ENCODE results near the gene DLK1. TPM values are rescaled to one million over a fixed set of nuclear protein-coding genes. Genes with fewer than 3 reads are reported as not detected.

DLK1 gene
- total RNA-seq, 2 donors from 2014 or later, result not detected

DNA sequence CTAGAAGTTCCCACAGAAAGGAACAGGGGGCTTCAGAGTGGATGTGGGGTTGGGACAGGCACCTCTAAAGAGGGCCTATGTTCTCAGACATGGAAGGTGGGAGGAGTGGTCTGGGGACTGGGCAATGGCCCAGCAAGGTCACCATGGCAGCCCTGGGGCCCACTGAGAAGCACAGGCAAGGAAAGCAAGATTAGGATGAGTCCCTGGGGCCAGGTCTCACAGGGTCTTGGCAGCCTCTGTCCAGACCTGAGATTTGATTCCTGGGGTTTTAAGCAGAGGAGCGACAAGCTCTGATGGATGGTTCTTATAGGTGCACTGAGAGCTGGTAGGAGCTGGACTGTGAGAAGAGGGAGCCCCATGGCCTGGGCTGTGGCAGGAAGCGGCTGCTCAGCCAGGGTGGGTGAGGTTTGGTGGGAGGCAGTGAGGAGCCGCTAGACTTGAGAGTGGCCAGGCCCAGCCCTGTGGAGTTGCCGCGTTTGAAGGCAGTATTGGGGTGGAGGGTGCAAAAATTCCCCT is 44.0 kb downstream of the DLK1 start:
- peak in 1 of 2 donors; percentile 4 for DNase-seq
- intact Hi-C loops (cut with DNase I, micrococcal nuclease), result no loop called here
- ATAC-seq, result no peak

DNA sequence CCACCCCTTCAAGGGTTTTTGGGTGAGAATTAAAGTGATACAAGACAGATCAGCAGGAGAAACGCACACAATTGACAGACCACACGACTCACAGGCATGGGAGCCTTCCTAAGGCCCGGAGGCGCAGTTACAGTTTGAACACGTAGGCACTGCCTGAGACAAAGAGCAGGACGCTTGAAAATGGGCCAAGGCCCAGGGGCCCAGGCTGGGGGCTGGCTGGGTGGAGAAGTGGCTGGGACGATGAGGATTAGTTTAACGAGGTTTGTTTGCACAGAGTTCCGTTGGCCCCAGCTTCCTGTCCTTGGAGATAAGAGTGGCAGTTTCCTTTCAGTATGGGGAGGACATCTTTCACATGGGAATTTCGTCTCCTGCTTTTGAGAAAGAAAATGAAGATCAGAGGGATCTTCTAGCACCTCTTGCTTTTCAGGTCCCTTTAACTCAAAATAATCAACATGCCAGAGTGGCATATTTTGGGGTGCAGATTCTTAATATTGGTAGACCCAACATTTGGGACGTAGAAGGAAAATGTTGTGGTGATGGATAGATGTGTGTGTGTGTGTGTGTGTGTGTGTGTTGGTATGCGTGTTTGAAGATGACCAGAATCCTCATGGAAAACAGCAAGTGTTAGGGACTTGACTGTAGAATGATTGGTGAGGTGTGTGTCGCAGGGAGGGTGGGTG is 44.6 kb downstream of the DLK1 start:
- peak in 1 of 2 donors; percentile 5 for DNase-seq
- intact Hi-C loops (cut with DNase I, micrococcal nuclease), result no loop called here
- ATAC-seq, result no peak

DNA sequence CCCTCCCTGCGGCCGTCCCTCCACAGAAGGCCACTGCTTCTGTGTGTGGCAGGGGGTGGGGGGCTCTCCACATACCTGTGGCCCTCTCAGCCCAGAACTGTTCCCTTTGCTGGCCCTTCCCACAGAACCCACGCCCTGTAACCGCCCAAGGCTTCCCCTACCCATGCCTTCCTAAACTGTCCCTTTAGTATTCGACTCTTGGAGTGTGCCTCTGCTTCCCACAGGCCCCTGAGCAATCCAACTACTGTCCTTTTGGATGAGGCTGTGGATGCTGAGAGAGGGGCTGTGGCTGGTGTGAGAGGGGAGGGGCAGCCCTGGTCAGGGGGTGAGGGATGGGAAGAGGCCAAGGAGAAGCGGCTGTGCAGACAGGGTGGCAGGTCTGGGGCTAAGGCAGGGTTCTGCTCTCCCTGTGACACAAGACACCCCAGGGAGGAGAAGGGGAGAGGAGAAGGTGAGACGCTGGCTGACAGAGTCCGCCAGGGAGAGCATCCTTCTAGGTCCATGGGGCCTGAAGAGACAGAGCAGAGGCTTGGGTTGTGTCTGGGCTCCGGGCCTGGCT is 46.0 kb downstream of the DLK1 start:
- intact Hi-C loops (cut with DNase I, micrococcal nuclease), result no loop called here
- DNase-seq, result peak in 1 of 2 donors; percentile 1
- no peak for ATAC-seq

DNA sequence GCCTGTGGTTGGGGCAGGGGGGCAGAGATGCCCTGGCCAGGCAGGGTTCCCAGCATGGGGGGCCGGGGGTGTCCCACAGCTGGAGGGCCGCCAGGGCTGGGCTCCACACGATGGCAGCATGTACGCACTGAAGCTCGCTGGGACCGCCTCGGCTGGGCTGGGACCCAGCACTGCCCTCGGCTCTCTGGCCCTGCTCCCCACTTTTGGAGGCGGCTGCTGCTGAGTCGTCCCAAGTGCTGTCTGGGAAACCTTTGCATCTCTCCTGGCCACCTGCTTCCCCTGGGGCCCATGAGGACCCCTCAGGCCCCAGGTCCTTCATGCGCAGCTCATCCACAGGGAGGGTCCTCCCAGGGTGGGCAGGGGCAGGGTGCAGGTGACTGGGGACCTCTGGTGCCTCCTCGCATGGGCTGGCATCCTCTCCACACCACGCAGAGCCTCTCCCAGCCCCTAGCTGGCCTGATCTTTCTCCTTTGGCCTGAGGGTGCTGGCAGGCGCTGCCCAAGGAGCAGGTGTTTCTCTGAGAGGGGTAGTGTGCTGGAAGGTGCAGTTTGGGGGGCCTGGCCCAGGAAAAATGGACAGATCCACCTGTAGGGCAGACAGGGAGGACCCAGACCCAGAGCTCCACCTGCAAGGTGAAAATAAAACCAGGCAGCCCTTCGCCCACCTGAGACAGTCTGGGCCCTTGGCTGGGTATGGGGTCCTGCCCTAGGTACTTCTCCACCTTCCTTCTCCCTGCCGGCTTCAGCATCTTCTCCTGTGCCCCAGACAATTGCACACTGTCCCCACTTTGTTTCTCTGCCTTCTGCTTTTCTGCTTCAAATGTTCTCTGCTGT is 46.9 kb downstream of the DLK1 start:
- DNase-seq (peak in 1 of 2 donors; percentile 15), ATAC-seq (no peak)
- intact Hi-C loops (cut with DNase I, micrococcal nuclease), result no loop called here

DNA sequence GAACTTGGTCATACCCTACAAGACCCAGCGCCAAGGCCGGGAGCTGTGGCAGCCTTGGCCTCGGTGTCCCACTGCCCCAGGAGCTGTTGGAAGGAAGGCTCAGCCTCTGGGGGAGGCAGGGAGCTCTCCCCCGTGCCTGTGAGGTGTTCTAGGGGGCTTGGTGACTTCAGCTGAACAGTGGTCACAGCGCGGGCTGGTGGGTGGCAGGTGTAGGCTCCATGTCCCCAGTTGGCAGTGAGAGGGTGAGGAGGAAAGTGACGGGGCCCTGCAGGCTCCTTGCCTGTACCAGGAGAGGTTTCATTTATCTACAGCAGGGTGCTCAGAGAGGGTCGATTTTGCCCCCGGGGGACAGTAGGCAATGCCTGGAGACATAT is 47.5 kb downstream of the DLK1 start:
- DNase-seq (peak in 1 of 2 donors; percentile 5), ATAC-seq (no peak)
- intact Hi-C loops (cut with DNase I, micrococcal nuclease), result no loop called here

DNA sequence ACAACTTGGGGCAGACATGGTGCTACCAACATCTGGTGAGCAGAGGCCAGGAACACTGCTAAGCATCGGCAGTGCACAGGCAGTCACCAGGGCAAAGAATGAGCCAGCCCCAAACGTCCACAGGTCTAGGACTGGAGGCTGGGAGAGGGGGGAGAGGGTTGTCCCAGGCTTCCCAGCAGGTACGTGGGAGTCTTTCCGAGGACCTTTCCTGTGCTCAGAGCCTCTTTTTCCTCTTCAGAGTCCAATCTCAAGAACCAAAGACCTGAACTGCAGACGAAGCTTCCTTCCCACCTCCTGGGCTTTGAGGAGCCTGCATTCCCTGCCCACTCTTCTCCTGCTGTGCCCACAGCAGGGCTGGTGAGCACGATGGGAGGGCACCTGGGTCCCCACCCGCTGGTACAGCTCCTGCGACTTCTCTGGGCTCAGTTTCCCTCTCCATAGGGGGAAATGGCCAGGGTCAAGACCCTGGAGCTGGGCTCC is 48.7 kb downstream of the DLK1 start:
- DNase-seq (peak in 1 of 2 donors; percentile 4), ATAC-seq (no peak)
- intact Hi-C loops (cut with DNase I, micrococcal nuclease), result no loop called here

DNA sequence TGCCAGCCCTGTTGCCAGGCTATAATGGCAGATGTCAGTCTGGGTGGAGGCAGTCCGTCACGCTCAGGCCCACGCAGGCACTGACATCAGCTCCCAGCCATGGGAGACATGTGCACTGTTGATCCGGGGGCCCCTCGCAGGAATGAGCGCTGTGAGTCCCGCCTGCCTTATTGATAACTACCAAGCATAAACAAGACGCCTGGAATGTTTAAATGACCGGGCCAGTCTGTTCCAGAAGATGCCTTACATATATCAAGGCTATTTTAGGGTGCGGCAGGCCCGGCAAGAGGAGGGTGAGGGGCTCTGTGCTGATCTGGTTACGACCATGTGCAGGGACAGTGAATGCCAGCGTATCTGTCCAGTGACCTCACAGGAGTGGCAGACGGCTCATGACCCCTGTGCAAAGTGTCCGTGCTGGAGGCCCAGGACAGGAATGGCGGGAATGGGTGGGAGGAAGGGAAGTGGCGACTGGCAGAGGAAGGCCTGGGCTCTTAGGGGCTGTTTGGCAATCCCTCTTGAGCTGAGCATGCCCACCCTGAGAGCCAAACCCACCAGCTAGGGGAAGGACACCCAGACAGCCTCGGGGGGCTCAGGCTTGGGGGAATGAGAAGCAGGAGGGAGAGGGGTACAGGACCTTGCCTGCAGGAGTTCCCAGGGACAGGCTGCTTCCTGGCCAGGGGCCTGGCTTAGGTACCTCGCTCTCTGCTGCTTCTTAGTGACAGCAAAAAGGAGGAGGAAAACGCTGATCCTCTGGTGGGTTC is 49.3 kb downstream of the DLK1 start:
- DNase-seq (peak in 1 of 2 donors; percentile 14), ATAC-seq (no peak)

DNA sequence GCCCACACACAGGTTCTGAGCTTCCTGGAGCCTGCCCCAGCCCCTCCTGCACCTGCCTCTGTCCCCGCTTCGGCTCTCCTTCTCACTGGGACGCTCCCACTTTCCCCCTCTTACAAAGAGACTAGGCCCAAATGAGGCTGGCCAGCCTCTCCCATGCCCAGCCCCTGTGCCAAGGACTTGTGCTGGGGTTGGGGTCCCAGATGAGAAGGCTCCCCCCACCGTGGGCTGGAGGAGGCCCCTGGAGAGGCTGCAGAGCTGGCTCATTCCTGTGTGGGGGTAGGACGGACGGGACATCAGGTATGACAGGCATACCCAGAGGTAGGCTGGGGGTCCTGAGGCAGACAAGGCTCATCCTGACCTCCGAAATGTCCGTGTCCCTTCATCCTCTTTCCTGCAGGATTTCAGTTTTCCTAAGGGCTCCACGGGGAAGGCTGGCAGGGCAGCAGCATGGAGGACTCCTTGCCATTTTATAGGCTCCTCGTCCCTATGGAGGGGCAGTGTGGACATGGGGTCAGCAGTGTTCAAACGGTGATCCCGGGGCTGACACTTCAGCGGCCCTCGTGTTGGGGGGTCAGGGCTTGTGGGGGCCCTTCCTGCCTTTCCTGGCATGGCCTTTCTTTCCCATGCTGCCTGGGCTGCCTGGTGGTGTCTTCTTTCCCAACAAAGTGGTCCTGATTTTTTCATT is 50.1 kb downstream of the DLK1 start:
- intact Hi-C loops (cut with DNase I, micrococcal nuclease), result no loop called here
- ATAC-seq (no peak), DNase-seq (peak in 1 of 2 donors; percentile 14)

More for the DNA sequence above, 49.3 kb downstream of the DLK1 start:
- intact Hi-C loops (cut with DNase I, micrococcal nuclease), result no loop called here

DNA sequence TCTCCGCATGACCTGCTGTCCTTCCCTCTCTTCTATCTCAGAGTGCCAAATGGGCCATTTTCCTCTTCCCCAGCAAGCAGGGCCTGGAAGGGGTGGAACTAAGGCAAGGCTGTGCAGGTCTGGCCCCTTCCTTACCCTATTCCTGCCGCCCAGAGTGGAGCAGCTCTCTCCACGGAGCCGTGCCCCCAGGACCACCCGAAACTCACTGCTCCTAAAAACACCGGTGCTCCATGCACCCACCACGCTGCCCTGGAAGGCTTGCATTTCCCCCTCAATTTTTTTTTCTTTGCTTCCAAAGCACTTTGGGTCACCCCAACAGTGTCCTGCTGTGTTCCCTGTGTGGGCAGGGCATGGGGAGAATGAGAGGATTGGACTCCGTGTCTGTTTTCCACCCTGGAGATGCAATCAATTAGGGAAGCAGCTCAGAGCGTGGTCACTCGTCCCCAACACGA is 50.7 kb downstream of the DLK1 start:
- DNase-seq (peak in 1 of 2 donors; percentile 12), ATAC-seq (no peak)
- intact Hi-C loops (cut with DNase I, micrococcal nuclease), result no loop called here

DNA sequence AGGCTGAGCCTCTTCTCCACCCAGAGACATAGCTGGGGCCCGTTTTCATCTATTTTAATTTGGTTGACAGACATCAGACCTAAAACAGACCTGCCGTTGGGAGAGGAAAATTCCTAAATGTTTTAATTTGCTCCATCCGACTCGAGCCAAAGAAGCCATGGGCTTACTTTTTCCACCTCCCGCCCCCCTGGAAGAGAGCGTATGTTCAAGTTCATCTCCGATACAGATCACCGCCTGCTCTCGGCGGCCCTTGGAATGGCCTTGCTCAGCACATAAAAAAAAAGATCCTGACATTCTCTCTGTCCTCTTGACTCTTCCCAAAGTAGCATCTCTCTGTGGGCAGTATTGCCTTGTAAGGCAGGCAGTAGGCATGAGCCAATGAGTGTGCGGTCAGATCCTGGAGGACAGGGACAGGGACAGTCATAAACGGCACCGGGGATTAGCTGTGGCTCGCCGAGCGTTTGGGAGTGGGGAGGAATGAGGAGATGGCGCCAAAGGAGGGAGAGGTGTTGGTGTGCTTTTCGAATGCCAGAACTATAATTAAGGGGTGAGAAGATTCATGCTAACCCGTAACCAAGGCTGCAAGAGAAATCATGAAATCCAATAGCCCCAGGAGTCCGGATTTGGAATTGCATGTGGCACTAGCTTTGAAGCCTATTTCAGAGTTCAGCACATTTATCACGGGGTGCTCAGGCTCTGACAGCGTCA is 51.3 kb downstream of the DLK1 start:
- DNase-seq (peak in 1 of 2 donors; percentile 9), ATAC-seq (no peak)
- intact Hi-C loops (cut with DNase I, micrococcal nuclease), result no loop called here

DNA sequence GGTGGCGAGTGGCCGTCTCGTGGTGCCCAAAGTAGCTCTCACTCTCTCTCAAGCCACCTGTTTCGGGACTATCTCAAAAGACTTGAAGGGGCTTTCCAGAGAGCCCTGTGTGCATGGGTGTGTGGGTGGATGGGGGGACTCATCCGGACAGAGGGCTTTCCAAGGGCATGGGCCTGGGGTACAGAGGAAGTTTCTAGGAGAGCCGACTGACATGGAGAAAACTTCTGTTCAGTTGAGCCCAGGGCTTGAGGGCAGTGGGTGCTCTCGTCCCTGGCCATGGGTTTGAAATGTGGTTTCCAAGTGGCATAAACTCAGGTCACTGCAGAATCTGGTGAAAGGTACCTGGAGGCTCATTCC is 51.8 kb downstream of the DLK1 start:
- intact Hi-C loops (cut with DNase I, micrococcal nuclease), result no loop called here
- ATAC-seq (no peak), DNase-seq (peak in 1 of 2 donors; percentile 2)

DNA sequence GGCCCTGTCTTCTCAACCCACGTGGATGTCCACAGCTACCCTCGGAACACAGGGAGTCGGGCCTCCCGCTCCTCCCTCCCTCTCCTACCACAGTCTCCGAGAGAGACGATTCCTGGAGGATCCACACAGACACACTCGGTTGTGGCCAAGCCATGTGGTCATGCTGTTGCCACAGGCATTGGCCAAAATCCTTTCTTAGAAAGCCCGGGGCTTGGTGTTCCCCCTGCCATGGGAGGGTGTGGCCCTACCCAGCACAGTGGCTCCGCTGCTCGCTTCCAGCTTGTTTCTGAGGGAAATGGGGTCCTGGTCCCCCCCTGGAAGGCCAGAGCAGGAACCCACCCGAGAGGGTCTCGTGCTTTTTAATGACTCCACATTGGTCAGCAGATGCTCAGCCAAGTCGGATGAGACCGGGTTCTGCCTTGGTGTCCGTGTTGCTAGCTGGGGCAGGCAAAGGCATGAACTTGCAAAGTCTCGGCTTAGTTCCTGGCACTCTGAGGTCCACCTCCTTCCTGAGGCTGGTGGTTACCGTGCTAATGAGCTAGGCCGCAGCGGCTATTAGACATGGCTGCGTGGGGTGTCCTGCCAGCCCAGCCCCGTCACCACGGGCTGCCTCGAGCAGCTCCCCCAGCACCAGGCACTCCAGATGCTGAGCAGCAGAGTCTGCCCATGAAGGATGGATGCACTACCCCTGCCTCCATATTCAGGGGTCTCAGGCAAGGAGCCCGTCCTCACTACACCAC is 52.4 kb downstream of the DLK1 start:
- intact Hi-C loops (cut with DNase I, micrococcal nuclease), result no loop called here

DNA sequence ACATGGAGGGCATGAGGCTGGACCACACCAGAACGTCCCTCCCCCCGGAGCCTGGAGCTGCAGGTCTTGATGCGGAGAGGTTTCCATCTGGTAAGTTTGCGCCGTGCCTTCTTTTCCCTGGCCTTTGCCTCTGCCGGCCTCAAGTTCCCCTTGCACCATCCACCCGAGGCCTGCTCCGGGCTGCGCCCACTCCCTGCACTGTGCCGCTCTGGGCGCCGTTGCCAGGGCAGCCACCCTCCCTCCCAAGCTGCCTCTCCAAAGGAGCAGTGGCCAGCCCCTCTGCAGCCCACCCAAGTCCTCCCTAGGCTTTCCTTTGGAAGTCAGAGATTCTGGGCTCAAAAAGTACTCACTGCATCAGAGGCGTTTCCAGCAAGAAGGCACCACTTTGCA is 53.0 kb downstream of the DLK1 start:
- intact Hi-C loops (cut with DNase I, micrococcal nuclease), result no loop called here
- ATAC-seq (no peak), DNase-seq (peak in 1 of 2 donors; percentile 18)

More for the DNA sequence above, 52.4 kb downstream of the DLK1 start:
- no peak for ATAC-seq
- peak in 1 of 2 donors; percentile 4 for DNase-seq

DNA sequence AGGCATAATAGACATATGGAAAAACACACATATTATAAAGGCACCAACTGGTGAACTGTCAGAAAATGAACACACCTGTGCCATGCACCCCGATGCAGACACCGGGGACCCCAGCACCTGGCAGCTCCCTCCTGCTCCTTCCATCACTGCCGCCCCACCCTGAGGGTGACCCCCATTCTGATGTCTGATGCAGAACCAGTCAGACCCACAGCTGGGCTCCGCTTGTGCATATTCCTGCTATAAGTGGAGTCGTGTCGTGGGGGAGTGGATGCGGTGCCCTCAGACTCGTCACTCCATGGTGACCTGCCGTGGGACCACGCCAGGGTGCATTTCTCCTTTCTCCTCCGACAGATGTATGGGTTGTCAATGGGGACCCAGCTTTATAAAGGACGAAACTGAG is 53.6 kb downstream of the DLK1 start:
- ATAC-seq (no peak), DNase-seq (peak in 1 of 2 donors; percentile 8)
- intact Hi-C loops (cut with DNase I, micrococcal nuclease), result no loop called here

DNA sequence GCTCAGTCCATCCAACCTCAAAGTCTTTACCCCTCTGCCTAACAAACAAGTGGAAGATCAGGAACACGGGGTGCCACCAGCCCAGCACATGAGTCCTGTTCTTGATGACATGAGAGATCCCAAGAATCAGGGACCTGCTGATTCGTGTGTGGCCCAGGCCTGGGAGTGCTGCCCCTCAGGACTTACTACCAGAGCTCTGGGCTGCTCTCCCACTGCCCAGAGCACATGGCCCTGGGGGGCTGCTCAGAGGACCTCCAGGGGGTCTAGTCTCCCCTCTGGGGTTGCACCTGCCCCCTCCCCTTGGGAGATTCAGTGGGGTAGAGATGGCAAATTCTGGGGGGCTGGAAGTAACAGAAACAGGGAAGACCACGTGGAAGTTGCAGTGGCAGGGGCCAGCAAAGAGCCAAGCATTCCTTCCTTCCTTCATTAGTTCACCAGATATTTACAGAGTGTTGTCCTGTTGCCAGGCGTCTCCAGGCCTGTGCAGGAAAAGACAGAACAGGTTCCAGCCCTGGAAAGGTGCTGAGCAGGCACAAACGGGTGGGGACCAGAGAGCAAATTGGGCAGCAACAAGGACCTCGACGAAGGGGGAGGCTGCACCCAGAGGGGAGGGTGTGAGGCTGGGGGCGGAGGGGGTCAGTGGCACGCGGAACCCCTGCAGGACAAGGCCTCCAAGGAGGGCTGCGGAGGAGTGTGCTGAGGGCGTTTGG is 54.1 kb downstream of the DLK1 start:
- ATAC-seq (no peak), DNase-seq (peak in 1 of 2 donors; percentile 5)
- intact Hi-C loops (cut with DNase I, micrococcal nuclease), result no loop called here

DNA sequence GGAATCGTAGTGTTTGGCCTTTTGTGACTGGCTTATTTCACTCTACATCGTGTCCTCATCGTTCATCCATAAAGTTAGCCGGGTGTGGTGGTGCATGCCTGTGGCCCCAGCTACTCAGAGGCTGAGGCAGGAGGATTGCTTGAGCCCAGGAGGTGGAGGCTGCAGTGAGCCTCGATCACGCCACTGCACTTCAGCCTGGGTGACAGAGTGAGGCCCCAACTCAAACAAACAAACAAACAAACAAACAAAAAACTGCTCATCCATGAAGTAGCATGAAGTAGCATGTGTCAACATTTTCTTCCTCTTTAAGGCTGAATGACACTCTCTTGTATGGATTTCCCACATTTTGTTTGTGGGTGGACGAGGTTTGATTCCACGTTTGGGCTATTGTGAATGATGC is 55.3 kb downstream of the DLK1 start:
- no peak for ATAC-seq
- DNase-seq, result no peak
- intact Hi-C loops (cut with DNase I, micrococcal nuclease), result no loop called here

Data from left colon (tissue), 2 donors.